GM12873 (cell line): ENCODE results near the gene ONECUT3.

Source experiments
- TF ChIP-seq, protein P1 (sequence below): IDR thresholded peaks from 2 replicates; pipeline ENCODE4 v1.5.1; 2012; ENCODE audit warnings: low read depth, mild to moderate bottlenecking, moderate library complexity, low read length, control low read depth; ENCODE audit not compliant: insufficient read depth; ENCODE audit errors: missing control alignments

The ONECUT3 gene

DNA sequence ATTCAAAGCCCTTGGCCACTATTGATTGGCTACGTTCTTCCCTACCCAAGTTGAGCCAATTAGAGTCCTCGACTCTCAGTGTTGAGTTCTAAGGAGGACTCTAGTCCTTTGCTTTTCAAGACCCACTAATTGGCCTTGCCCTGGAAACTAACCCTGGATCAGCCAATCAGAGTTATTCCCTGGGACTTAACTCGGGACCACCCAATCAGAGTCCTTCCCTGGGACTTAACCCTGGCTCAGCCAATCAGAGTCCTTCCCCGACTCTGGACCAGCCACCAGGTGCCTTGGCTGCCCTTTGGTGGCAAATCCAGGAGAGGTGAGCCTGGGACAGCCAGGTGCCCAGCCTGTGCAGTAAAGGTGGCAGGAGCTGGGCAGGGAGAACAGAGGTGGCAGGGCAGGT lies 30.0 kb downstream of the ONECUT3 start:
- TF ChIP-seq, protein P1, sequence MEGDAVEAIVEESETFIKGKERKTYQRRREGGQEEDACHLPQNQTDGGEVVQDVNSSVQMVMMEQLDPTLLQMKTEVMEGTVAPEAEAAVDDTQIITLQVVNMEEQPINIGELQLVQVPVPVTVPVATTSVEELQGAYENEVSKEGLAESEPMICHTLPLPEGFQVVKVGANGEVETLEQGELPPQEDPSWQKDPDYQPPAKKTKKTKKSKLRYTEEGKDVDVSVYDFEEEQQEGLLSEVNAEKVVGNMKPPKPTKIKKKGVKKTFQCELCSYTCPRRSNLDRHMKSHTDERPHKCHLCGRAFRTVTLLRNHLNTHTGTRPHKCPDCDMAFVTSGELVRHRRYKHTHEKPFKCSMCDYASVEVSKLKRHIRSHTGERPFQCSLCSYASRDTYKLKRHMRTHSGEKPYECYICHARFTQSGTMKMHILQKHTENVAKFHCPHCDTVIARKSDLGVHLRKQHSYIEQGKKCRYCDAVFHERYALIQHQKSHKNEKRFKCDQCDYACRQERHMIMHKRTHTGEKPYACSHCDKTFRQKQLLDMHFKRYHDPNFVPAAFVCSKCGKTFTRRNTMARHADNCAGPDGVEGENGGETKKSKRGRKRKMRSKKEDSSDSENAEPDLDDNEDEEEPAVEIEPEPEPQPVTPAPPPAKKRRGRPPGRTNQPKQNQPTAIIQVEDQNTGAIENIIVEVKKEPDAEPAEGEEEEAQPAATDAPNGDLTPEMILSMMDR, result no peak

DNA sequence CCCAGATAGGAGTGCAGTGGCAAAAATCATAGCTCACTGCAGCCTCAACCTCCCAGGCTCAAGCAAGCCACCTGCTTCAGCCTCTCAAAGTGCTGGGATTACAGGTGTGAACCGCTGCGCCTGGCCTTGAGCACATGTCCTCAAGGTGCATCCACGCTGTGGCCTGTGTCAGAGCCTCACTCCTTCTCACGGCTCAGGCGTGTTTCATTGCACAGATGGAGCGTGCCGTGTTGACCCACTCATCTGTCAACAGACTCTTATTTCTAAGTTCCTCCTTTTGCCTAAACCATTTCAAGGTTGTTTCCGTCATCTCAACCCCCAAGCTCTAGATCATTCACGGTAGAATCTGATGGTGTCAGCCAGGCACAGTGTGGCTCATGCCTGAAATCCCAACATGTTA lies 30.6 kb downstream of the ONECUT3 start:
- TF ChIP-seq, protein P1, result no peak

DNA sequence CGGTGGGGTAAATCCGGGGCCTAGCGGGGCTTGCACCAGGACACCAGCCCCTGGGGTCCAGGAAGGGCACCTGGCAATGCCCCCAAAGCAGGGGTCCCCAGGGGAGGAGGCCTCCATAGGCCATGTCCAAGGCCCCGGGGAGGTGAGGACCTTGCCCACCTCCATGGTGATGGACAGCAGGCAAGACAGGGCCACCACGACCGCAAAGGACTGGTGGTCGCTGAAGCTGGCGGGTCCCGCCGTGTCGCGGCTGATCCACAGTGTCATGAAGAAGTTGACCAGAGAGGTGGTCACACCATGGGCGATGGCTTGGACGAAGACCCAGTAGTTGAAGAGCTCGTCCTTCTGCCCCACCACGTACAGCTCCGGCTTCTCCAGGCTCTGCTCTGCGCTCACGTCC lies 32.0 kb downstream of the ONECUT3 start:
- TF ChIP-seq, protein P1, result no peak

DNA sequence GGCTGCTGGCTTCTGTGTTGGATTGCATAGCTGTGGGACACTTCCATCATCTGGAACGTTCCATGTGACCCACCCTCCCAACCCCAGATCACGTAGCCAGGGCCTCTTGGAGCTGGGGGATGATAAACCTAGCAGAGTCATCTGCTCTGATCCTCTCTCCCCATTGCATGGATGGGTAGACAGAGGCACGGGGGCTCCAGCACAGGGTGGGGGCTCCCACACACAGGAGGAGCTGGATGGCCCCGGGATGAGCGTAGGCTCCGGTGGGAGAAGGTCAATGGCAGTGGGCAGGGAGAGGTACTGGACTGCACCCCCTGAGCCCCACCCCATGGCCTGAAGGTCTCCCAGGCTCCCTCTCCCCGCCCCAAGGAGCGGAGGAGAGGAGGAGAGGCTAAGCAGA lies 33.4 kb downstream of the ONECUT3 start:
- TF ChIP-seq, protein P1, result no peak

DNA sequence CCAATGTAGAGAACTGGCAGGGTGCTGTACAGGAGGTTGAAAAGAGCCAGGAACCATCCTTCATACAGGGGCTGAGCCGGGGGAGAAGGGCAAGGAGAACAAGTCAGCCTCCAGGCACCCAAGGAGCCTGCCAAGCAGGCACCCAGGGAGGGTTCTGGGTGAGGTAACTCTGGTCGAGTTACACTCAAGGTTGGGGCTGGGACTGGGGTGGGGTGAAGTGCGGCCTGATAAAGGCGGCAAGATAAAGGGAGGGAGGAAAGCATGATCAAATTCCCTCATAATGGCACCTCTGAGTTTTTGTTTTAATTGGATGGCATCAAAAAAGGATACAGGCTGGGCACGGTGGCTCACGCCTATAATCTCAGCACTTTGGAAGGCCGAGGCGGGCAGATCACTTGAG lies 33.8 kb downstream of the ONECUT3 start:
- TF ChIP-seq, protein P1, result no peak

DNA sequence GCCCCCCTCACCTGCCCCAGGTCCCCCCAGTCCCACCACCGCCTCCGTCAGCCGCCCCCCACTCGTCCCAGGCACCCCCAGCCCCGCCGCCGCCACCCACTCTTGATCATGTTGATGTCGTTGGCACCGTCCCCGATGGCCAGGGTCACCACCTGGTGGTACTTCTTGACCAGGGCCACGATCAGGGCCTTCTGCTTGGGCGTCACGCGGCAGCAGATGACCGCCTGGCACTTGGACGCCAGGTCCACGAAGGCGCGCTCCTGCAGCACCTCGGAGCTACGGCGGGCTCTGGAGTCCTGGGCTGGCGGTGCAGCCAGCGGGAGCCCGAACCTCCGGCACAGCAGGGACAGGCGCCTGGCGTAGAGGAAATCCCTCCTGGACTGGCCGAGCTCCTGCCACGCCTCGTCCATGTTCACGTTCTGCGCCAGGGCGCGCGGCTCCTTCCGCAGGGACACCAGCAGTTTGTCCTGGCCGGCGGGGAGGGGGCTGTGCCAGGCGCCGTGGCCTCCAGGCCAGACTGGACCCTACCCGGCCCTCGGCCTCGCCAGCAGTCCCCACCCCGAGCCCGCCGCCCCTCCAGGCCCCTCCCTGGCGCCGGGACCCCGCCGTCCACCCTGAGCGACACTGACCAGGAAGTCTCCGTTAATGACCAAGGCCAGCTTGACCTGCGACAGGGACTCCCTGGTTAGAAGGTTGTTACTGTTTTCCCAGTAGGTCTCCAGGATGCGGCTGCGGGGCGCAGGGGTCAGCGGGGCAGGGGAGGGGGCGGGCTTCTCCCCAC lies 36.1 kb downstream of the ONECUT3 start:
- TF ChIP-seq, protein P1, result no peak

DNA sequence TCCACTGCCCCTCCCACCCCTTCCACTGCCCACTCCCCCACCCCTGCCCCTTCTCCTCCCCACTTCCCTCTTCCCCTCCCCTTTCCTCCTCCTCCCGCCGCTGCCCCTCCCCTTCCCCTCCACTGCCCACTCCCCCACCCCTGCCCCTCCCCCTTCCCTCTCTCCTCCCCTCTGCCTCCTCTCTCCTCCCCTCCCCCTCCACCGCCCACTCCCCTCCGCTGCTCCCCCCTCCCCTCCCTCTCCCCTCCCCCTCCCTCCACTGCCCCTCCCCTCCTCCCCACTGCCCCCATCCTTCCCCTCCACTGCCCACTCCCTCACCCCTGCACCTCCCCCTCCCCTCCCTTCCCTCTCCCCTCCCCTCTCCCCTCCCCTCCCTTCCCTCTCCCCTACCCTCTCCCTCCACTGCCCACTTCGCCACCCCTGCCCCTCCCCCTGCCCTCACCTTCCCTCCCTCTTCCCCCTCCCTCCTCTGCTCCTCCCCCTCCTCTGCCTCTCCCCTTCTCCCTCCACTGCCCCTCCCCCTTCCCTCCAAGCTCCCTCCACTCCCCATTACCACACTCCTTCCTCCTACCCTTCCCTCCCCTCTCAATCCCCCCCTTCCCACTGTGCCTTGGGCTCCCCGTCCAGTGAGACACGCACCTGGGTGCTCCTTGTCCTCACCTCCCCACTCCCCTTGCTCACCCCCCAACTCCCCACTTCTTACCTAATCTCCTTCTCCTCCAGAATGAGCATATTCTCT lies 36.9 kb downstream of the ONECUT3 start:
- TF ChIP-seq, protein P1, result no peak
